ENCODE results near the gene BRD1. TPM values are rescaled to one million over a fixed set of nuclear protein-coding genes. Genes with fewer than 3 reads are reported as not detected.

BRD1 gene
- total RNA-seq, 2 donors from 2014 or later = 32.1 to 61.5 TPM

GRCh38 chr22:49751966-49752597 lies 75.6 kb downstream of the BRD1 start:
- Histone ChIP-seq H3K4me3 (no peak overlapping the region), H3K27ac (no peak overlapping the region), H3K4me1 (ENCODE audit: control insufficient read depth in 1 of 2, low read depth in 2 of 2) (no peaks in the 10 kb centered on the region), H3K9me3 (peaks cover 12% of the 10 kb centered on the region), H3K36me3 (no peaks in the 10 kb centered on the region), H3K27me3 (replicated peaks; ENCODE audit: insufficient read depth) (no peaks in the 10 kb centered on the region)
- no peak for DNase-seq (ENCODE audit: low spot score)
- ATAC-seq (ENCODE audit: insufficient number of reproducible peaks, low FRiP score, low read depth) = no peak
- TF ChIP-seq, protein P1, sequence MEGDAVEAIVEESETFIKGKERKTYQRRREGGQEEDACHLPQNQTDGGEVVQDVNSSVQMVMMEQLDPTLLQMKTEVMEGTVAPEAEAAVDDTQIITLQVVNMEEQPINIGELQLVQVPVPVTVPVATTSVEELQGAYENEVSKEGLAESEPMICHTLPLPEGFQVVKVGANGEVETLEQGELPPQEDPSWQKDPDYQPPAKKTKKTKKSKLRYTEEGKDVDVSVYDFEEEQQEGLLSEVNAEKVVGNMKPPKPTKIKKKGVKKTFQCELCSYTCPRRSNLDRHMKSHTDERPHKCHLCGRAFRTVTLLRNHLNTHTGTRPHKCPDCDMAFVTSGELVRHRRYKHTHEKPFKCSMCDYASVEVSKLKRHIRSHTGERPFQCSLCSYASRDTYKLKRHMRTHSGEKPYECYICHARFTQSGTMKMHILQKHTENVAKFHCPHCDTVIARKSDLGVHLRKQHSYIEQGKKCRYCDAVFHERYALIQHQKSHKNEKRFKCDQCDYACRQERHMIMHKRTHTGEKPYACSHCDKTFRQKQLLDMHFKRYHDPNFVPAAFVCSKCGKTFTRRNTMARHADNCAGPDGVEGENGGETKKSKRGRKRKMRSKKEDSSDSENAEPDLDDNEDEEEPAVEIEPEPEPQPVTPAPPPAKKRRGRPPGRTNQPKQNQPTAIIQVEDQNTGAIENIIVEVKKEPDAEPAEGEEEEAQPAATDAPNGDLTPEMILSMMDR (IDR thresholded peaks at IDR 0.05) = no peak

DNA sequence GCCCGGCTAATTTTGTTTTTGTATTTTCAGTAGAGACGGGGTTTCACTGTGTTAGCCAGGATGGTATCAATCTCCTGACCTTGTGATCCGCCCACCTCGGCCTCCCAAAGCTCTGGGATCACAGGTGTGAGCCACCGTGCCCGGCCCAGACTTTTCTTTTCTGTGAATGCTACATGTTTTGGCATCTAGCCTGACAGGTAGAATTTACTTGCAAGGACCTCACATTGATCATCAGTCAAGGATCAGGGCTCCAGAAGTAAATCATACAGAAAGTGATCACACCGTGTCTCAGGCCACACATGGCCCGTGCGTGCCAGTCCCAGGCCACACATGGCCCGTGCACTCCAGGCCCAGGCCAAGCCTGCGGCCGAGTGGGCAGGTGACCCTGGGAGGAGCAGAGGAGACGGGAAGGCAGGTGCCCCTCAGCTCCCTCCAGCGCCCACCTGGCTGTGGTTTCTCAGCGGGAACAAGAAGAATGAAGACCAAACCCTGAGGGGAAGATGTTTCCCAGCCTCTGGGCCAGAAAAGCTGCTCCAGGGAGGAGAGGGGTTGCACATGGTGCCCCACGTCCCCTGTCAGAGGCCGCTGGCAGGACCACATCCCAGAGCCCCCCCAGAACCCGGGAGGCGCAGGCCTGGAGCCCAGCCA lies 76.2 kb downstream of the BRD1 start:
- Histone ChIP-seq H3K27ac (no peak overlapping the region), H3K27me3 (replicated peaks; ENCODE audit: insufficient read depth) (no peaks in the 10 kb centered on the region), H3K9me3 (peaks cover 17% of the 10 kb centered on the region), H3K4me1 (ENCODE audit: control insufficient read depth in 1 of 2, low read depth in 2 of 2) (no peaks in the 10 kb centered on the region), H3K36me3 (no peaks in the 10 kb centered on the region), H3K4me3 (no peak overlapping the region)
- ATAC-seq (ENCODE audit: insufficient number of reproducible peaks, low FRiP score, low read depth) (no peak), DNase-seq (ENCODE audit: low spot score) (no peak)
- TF ChIP-seq, protein P1 (IDR thresholded peaks at IDR 0.05) = no peak

DNA sequence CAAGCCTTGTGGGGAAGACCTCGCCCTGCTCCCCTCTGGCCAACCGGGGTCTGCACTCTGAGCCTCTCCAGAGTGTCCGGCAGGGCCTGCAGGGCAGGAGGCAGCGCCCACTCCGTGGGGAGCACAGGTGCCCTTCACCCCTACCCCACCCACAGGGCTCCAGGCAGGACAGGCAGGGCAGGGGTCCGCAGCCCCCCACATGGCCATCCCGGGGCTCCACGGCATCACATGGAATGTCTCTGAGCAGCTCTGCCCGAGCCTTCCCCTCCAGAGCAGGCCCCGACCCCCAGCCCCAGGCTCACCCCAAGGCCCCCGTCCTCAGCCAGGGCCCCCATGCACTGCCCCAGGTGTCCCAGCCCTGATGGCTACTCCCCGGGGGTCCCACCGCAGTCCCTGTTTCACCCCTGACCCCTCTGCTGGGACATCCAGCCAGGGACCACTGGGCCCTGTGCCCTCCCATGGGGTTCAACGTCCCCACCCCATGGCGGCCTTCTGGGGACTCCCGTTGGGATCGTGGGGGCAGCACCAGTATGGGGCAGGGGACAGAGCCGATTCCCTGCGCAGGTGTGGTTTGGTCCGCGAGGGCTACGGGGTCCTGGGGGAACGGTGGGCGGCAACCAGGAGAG lies 77.7 kb downstream of the BRD1 start:
- TF ChIP-seq, protein P1 (IDR thresholded peaks at IDR 0.05) = no peak
- no peak for ATAC-seq (ENCODE audit: insufficient number of reproducible peaks, low FRiP score, low read depth)

DNA sequence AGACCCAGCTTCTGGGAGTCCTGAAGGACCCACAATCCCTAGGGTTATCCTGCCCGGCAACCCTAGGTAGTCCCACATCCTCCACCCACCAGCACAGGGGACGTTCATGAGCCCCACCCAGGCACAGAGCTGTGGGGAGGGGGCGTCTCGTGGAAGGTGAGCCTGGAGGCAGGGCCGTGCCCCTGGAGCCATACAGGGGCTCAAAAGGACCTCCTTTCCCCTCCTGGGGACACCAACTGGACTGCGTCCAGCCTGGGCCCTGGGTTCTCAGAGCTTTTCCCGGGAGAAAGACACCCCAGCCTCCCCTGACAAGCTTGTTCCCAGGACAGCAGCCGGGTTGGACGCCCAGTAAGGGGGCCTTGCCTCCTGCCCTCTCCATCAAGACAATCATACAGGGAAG lies 78.4 kb downstream of the BRD1 start:
- ATAC-seq (ENCODE audit: insufficient number of reproducible peaks, low FRiP score, low read depth) = no peak
- peaks cover 26% of the 10 kb centered on the region for H3K9me3 ChIP-seq
- no peak overlapping the region for H3K4me3 ChIP-seq
- no peaks in the 10 kb centered on the region for H3K4me1 ChIP-seq (ENCODE audit: control insufficient read depth in 1 of 2, low read depth in 2 of 2)
- no peak overlapping the region for H3K27ac ChIP-seq
- no peaks in the 10 kb centered on the region for H3K36me3 ChIP-seq
- TF ChIP-seq, protein P1 (IDR thresholded peaks at IDR 0.05) = no peak
- H3K27me3 ChIP-seq (replicated peaks; ENCODE audit: insufficient read depth) = no peaks in the 10 kb centered on the region
- DNase-seq (ENCODE audit: low spot score) = no peak

More for the DNA sequence above, 77.7 kb downstream of the BRD1 start:
- no peak for DNase-seq (ENCODE audit: low spot score)
- Histone ChIP-seq H3K4me3 (no peak overlapping the region), H3K4me1 (ENCODE audit: control insufficient read depth in 1 of 2, low read depth in 2 of 2) (no peaks in the 10 kb centered on the region), H3K9me3 (peaks cover 26% of the 10 kb centered on the region), H3K27me3 (replicated peaks; ENCODE audit: insufficient read depth) (no peaks in the 10 kb centered on the region), H3K36me3 (no peaks in the 10 kb centered on the region), H3K27ac (no peak overlapping the region)

DNA sequence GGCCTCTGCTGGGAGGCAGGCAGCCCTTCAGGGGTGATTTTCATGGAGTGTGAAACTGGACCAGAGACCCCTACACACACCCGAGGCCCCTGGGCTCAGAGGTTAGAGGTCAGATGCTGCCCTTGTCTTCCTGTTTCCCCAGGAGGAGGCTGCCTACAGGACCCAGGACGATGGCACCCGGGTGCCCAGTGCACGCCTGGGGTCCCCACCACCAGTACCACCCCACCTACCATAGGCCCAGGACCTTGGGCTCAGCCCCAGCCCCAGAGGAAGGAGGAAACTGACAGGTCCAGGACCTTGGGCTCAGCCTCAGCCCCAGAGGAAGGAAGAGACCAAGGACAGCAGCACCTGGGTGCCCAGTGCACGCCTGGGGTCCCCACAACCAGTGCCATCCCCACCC lies 79.2 kb downstream of the BRD1 start:
- Histone ChIP-seq H3K4me1 (ENCODE audit: control insufficient read depth in 1 of 2, low read depth in 2 of 2) (no peaks in the 10 kb centered on the region), H3K4me3 (no peak overlapping the region), H3K36me3 (no peaks in the 10 kb centered on the region), H3K27me3 (replicated peaks; ENCODE audit: insufficient read depth) (no peaks in the 10 kb centered on the region), H3K27ac (no peak overlapping the region), H3K9me3 (peaks cover 26% of the 10 kb centered on the region)
- DNase-seq (ENCODE audit: low spot score) (no peak), ATAC-seq (ENCODE audit: insufficient number of reproducible peaks, low FRiP score, low read depth) (no peak)
- TF ChIP-seq, protein P1 (IDR thresholded peaks at IDR 0.05) = no peak
